ENCODE measurements around the gene TMEM200C. TPM values are rescaled to one million over a fixed set of nuclear protein-coding genes. Genes with fewer than 3 reads are reported as not detected.
A peak's percentile ranks its signal among the peaks of the same experiment; 100 is the strongest.

Gene TMEM200C
- polyA plus RNA-seq, 3 donors = not detected

DNA sequence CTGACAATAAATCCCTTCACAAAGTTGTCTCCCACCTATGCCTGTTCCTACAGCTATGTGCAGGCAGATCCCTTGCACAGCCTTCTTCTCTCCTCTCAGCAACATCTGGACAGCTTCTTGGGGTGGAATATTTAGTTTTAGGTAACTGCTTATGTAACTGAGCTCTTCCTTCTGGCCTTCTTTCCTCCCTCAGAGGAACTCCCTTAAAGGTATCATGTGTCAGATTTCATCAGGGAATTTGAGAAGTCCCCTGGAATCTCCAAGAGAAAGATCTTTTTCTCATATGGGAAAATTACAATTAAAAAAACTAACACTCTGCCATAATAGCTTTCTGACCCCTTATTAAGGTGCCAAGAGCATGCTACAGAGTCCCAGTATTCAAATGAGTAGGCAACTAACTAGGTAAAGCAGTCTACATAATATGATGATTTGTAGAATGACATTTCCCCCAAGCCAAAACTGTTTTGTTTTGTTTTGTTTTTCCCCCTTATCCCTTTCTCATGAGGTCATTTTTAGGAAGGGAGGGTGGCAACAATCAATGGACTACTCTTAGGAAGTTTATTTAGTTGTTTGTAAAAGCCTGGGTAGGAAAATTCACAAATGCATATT, 2.4 kb downstream of the TMEM200C start:
- intact Hi-C loops (cut with micrococcal nuclease) = no loop called here
- no peaks in the 10 kb centered on the region for H3K79me2 ChIP-seq (ENCODE audit: insufficient read depth, low read length)
- peaks cover 7 to 39% of the 10 kb centered on the region in 2 donors for H3K9me3 ChIP-seq (replicated peaks in 1 of 2; ENCODE audit: control insufficient read depth in 1 of 2, insufficient read depth in 1 of 2, low read length in 2 of 2)
- H3K36me3 ChIP-seq (replicated peaks in 1 of 2; ENCODE audit: control insufficient read depth in 1 of 2, insufficient read depth in 2 of 2, low read length in 2 of 2) = no peaks in the 10 kb centered on the region
- H3K9ac ChIP-seq (ENCODE audit: insufficient read depth, low read length, poor library complexity, severe bottlenecking) = no peak overlapping the region
- H2AFZ ChIP-seq (ENCODE audit: insufficient read depth, low read depth, low read length, poor library complexity, severe bottlenecking) = no peak overlapping the region
- peak overlapping the region in 1 of 2 donors; percentile 11 for H3K4me3 Mint-ChIP-seq
- H3K27ac Mint-ChIP-seq = no peak overlapping the region
- TF ChIP-seq, protein P1, sequence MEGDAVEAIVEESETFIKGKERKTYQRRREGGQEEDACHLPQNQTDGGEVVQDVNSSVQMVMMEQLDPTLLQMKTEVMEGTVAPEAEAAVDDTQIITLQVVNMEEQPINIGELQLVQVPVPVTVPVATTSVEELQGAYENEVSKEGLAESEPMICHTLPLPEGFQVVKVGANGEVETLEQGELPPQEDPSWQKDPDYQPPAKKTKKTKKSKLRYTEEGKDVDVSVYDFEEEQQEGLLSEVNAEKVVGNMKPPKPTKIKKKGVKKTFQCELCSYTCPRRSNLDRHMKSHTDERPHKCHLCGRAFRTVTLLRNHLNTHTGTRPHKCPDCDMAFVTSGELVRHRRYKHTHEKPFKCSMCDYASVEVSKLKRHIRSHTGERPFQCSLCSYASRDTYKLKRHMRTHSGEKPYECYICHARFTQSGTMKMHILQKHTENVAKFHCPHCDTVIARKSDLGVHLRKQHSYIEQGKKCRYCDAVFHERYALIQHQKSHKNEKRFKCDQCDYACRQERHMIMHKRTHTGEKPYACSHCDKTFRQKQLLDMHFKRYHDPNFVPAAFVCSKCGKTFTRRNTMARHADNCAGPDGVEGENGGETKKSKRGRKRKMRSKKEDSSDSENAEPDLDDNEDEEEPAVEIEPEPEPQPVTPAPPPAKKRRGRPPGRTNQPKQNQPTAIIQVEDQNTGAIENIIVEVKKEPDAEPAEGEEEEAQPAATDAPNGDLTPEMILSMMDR (IDR thresholded peaks at IDR 0.05) = no peak
- peaks cover 84 to 88% of the 10 kb centered on the region in 2 donors for H3K27me3 ChIP-seq (ENCODE audit: control insufficient read depth in 2 of 2, insufficient read depth in 2 of 2, low read length in 2 of 2)
- no peak overlapping the region for H3K27ac ChIP-seq (ENCODE audit: low read depth in 1 of 2, low read length in 2 of 2)
- H3K4me1 Mint-ChIP-seq = peaks cover 4% of the 10 kb centered on the region
- H3K4me2 ChIP-seq (replicated peaks; ENCODE audit: extremely low read depth, low read length, poor library complexity, severe bottlenecking) = no peak overlapping the region
- peaks cover 2 to 19% of the 10 kb centered on the region in 2 donors for H3K4me1 ChIP-seq (ENCODE audit: control insufficient read depth in 1 of 2, insufficient read depth in 2 of 2, low read length in 2 of 2)
- H4K20me1 ChIP-seq (ENCODE audit: insufficient read depth, low read length) = no peaks in the 10 kb centered on the region
- H3K27me3 Mint-ChIP-seq (ENCODE audit: low read depth in 3 of 3) = peaks cover 77 to 91% (median 80%) of the 10 kb centered on the region in 3 donors
- peaks cover 2 to 5% of the 10 kb centered on the region in 2 donors for H3K36me3 Mint-ChIP-seq
- no peak for DNase-seq
- peaks cover 0 to 9% (median 6%) of the 10 kb centered on the region in 7 donors for H3K9me3 Mint-ChIP-seq
- no peak overlapping the region for H3K4me3 ChIP-seq (replicated peaks in 1 of 3; ENCODE audit: low read depth in 2 of 3, low read length in 3 of 3)

DNA sequence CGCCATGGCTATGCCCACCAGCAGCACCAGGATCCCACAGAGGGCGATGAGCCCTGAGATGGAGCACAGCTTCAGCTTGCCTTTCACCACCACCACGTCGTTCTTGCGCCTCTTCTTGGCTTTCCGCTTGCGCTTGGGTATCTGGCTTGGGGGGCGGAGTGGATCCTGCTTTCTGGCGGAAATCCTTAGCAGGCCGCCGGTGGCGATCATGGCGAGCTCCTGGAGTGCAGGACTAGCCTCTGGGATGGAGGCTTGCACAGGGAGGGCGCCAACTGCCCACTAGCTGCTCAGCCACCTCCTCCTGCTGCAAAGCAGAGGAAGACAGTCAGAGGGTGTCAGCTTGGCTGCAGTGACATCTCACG, 3.5 kb downstream of the TMEM200C start:
- H3K27ac ChIP-seq (ENCODE audit: low read depth in 1 of 2, low read length in 2 of 2) = no peak overlapping the region
- peaks cover 74 to 91% (median 75%) of the 10 kb centered on the region in 3 donors for H3K27me3 Mint-ChIP-seq (ENCODE audit: low read depth in 3 of 3)
- no peak overlapping the region for H3K27ac Mint-ChIP-seq
- peaks cover 4% of the 10 kb centered on the region for H3K4me1 Mint-ChIP-seq
- TF ChIP-seq, protein P1 (IDR thresholded peaks at IDR 0.05) = no peak
- peaks cover 0 to 9% (median 6%) of the 10 kb centered on the region in 7 donors for H3K9me3 Mint-ChIP-seq
- H2AFZ ChIP-seq (ENCODE audit: insufficient read depth, low read depth, low read length, poor library complexity, severe bottlenecking) = no peak overlapping the region
- no peak overlapping the region for H3K9ac ChIP-seq (ENCODE audit: insufficient read depth, low read length, poor library complexity, severe bottlenecking)
- H3K79me2 ChIP-seq (ENCODE audit: insufficient read depth, low read length) = no peaks in the 10 kb centered on the region
- H3K36me3 Mint-ChIP-seq = peaks cover 2 to 5% of the 10 kb centered on the region in 2 donors
- intact Hi-C loops (cut with micrococcal nuclease) = no loop called here
- no peak for DNase-seq
- no peak overlapping the region for H3K4me3 ChIP-seq (replicated peaks in 1 of 3; ENCODE audit: low read depth in 2 of 3, low read length in 3 of 3)
- peaks cover 83 to 88% of the 10 kb centered on the region in 2 donors for H3K27me3 ChIP-seq (ENCODE audit: control insufficient read depth in 2 of 2, insufficient read depth in 2 of 2, low read length in 2 of 2)
- no peaks in the 10 kb centered on the region for H3K36me3 ChIP-seq (replicated peaks in 1 of 2; ENCODE audit: control insufficient read depth in 1 of 2, insufficient read depth in 2 of 2, low read length in 2 of 2)
- H3K4me2 ChIP-seq (replicated peaks; ENCODE audit: extremely low read depth, low read length, poor library complexity, severe bottlenecking) = no peak overlapping the region
- H3K9me3 ChIP-seq (replicated peaks in 1 of 2; ENCODE audit: control insufficient read depth in 1 of 2, insufficient read depth in 1 of 2, low read length in 2 of 2) = peaks cover 7 to 39% of the 10 kb centered on the region in 2 donors
- H3K4me1 ChIP-seq (ENCODE audit: control insufficient read depth in 1 of 2, insufficient read depth in 2 of 2, low read length in 2 of 2) = peaks cover 2 to 19% of the 10 kb centered on the region in 2 donors
- 61% methylated on average over 7 of the region's 15 CpGs for WGBS (ENCODE audit: insufficient coverage)
- H4K20me1 ChIP-seq (ENCODE audit: insufficient read depth, low read length) = no peaks in the 10 kb centered on the region
- H3K4me3 Mint-ChIP-seq = peak overlapping the region in 1 of 2 donors; percentile 89

Measured in CD14-positive monocyte (primary cell).